ENCODE results near the gene SETDB2. TPM values are rescaled to one million over a fixed set of nuclear protein-coding genes. Genes with fewer than 3 reads are reported as not detected.

SETDB2 gene
- total and polyA plus RNA-seq, 5 donors: 5.0 to 18.6 (median 14.0) TPM

DNA sequence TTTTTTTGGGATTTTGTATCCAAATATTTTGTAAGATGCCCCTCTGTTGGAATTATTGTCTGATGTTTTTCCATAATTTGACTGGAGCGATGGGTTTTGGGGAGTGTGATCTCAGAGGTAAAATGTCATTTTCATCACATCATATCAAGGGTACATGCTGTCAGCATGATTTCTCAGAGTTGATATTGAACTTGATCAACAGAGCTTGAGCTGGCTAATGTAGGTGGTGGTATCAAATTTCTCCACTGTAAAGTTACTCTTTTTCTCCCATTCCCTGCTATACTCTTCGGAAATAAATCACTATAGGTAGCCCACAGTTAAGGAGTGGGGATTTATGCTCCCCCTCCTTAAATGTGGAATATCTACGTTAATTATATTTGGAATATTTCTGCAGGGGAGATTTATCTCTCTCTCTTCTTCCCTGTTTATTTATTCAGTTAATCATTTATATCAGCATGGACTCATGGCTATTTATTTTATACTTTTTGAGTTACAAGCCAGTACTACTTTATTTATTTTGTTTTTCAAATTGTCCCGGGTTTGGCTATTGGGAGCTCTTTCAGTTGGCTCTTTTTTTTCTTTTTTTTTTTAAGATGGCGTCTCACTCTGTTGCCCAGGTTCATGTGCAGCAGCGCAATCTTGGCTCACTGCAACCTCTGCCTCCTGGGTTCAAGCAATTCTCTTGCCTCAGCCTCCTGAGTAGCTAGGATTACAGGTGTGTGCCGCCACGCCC lies 8.8 kb downstream of the SETDB2 start:
- 96% methylated on average over 8 of the region's 8 CpGs for WGBS
- intact Hi-C loops (cut with DNase I): loop anchor here in 1 of 4 donors (10.0 kb wide), 1 partner anchor 132 kb away; the partner anchor contains the start of gene RCBTB1
- no peaks in the 10 kb centered on the region for H3K9me3 ChIP-seq (ENCODE audit: control insufficient read depth, low read length)

DNA sequence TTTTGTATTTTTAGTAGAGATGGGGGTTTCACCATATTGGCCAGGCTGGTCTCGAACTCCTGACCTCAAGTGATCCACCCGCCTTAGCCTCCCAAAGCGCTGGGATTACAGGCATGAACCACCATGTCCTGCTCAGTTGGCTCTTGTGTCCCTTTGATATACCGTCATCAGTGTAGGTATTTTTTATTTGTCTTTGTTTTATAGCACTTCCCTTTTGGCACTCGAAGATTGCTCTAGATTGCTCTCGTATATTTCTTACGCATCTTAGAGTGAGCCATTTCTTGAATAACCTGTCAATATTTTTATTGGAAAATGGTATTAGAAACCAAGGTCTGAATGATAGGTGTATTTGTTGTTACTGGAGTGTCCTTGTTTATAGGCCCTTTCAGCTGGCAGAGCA lies 9.4 kb downstream of the SETDB2 start:
- Histone ChIP-seq H3K4me3 (ENCODE audit: low read length) (no peak overlapping the region), H3K27me3 (ENCODE audit: control insufficient read depth, insufficient read depth) (no peaks in the 10 kb centered on the region), H3K4me1 (ENCODE audit: control insufficient read depth, insufficient read depth, low read length) (no peaks in the 10 kb centered on the region), H3K27ac (ENCODE audit: low read length) (no peak overlapping the region), H3K9me3 (ENCODE audit: control insufficient read depth, low read length) (no peaks in the 10 kb centered on the region)
- ATAC-seq (no peak), DNase-seq (no peak)
- intact Hi-C loops (cut with DNase I): loop anchor here in 1 of 4 donors (10.0 kb wide), 1 partner anchor 131 kb away; the partner anchor contains the start of gene RCBTB1
- WGBS: 97% methylated on average over 7 of the region's 7 CpGs

More for the DNA sequence above, 8.8 kb downstream of the SETDB2 start:
- DNase-seq (no peak), ATAC-seq (no peak)
- Histone ChIP-seq H3K4me1 (ENCODE audit: control insufficient read depth, insufficient read depth, low read length) (no peaks in the 10 kb centered on the region), H3K4me3 (ENCODE audit: low read length) (no peak overlapping the region), H3K27ac (ENCODE audit: low read length) (no peak overlapping the region), H3K27me3 (ENCODE audit: control insufficient read depth, insufficient read depth) (no peaks in the 10 kb centered on the region)

DNA sequence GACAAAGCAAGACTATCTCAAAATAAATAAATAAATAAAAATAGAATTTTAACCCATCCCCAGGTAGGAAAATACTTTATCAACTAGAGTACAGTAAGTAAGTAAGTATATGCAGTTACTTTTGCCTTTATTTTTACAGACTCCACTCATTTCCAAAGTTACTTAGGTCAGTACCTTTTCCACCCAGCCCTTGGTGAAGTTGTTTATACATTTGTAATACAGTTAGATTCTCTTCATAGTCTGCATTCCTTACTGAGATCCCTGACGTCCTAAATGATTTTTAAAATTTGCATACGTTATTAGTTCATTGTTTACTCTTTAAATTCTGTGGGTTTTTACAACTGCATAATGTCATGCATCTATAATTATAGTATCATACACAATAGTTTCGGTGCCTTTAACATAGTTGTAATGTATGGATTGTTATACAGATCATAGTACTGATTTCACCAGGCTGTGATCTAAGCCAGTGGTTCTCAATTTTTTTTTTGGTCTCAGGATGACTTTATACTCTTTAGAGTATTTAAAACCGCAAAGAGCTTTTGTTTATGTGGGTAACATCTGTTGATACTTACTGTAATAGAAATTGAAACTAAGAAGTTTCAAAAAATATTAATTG lies 10.4 kb downstream of the SETDB2 start:
- Histone ChIP-seq H3K4me1 (ENCODE audit: control insufficient read depth, insufficient read depth, low read length) (no peaks in the 10 kb centered on the region), H3K27ac (ENCODE audit: low read length) (no peak overlapping the region), H3K27me3 (ENCODE audit: control insufficient read depth, insufficient read depth) (no peaks in the 10 kb centered on the region), H3K9me3 (ENCODE audit: control insufficient read depth, low read length) (no peaks in the 10 kb centered on the region), H3K4me3 (ENCODE audit: low read length) (no peak overlapping the region)
- DNase-seq (no peak), ATAC-seq (no peak)
- intact Hi-C loops (cut with DNase I): loop anchor here in 1 of 4 donors (10.0 kb wide), 1 partner anchor 130 kb away; the partner anchor contains the start of gene RCBTB1
- WGBS: 75% methylated on average over 4 of the region's 4 CpGs

DNA sequence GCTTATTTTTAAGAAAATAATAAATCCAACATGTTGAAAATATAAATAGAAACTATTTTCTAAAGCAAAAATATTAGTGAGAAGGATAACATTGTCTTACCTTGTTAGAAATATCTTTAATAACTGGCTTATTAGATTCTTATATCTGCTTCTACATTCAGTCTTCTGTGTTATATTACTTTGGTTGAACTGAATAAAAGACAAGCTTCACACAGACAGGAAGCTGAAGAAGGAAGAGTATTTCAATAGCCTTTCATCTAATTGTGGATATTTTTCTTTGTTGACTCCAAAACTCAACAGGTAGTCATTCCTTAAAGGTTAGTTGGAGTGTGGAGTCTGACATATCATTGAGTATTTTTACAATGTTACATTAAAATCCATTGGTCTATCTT lies 10.9 kb downstream of the SETDB2 start:
- Histone ChIP-seq H3K27ac (ENCODE audit: low read length) (no peak overlapping the region), H3K9me3 (ENCODE audit: control insufficient read depth, low read length) (no peaks in the 10 kb centered on the region), H3K4me1 (ENCODE audit: control insufficient read depth, insufficient read depth, low read length) (no peaks in the 10 kb centered on the region), H3K27me3 (ENCODE audit: control insufficient read depth, insufficient read depth) (no peaks in the 10 kb centered on the region), H3K4me3 (ENCODE audit: low read length) (no peak overlapping the region)
- intact Hi-C loops (cut with DNase I): loop anchor here in 1 of 4 donors (10.0 kb wide), 1 partner anchor 130 kb away; the partner anchor contains the start of gene RCBTB1
- DNase-seq (no peak), ATAC-seq (no peak)

DNA sequence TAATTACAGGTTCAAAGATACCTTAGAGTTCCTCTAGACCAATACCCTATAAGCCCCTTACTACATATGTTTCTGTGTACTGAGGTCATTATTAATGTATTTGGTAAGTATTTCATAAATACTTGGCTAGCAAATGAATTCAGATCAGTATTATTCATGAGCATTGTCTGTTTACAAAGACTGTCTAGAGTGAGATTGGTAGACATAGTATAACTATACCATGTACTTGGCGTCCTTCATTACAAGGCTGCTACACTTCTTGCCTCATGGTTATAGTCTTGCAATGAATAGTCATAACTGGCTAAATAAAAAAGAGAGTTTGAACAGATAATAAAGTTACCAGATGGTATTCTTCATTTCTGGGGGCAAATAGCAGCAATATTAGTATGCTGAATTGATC lies 12.1 kb downstream of the SETDB2 start:
- intact Hi-C loops (cut with DNase I): loop anchor here in 1 of 4 donors (10.0 kb wide), 1 partner anchor 129 kb away; the partner anchor contains the start of gene RCBTB1
- ATAC-seq: no peak
- no peak overlapping the region for H3K27ac ChIP-seq (ENCODE audit: low read length)
- no peaks in the 10 kb centered on the region for H3K27me3 ChIP-seq (ENCODE audit: control insufficient read depth, insufficient read depth)
- no peaks in the 10 kb centered on the region for H3K9me3 ChIP-seq (ENCODE audit: control insufficient read depth, low read length)
- DNase-seq: no peak
- 94% methylated on average over 1 of the region's 1 CpG for WGBS
- H3K4me1 ChIP-seq (ENCODE audit: control insufficient read depth, insufficient read depth, low read length): no peaks in the 10 kb centered on the region
- no peak overlapping the region for H3K4me3 ChIP-seq (ENCODE audit: low read length)

DNA sequence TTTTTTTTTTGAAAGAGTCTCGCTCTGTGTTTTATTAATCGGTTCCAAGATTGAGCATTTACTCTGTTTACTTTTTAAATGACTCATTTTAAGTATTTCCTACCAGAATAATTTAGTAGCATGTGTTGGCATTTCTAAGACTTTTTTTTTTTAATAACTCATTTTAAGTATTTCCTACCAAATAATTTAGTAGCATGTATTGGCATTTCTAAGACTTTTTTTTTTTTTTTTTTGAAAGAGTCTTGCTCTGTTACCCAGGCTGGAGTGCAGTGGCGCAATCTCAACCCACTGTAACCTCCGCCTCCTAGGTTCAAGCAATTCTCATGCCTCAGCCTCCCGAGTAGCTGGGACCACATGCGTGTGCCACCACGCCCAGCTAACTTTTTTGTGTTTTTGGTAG lies 13.1 kb downstream of the SETDB2 start:
- Histone ChIP-seq H3K4me3 (ENCODE audit: low read length) (no peak overlapping the region), H3K27ac (ENCODE audit: low read length) (no peak overlapping the region), H3K4me1 (ENCODE audit: control insufficient read depth, insufficient read depth, low read length) (no peaks in the 10 kb centered on the region), H3K9me3 (ENCODE audit: control insufficient read depth, low read length) (no peaks in the 10 kb centered on the region), H3K27me3 (ENCODE audit: control insufficient read depth, insufficient read depth) (no peaks in the 10 kb centered on the region)
- ATAC-seq (no peak), DNase-seq (peak in 2 of 3 donors; percentile 15 to 66)
- WGBS: 82% methylated on average over 7 of the region's 7 CpGs
- intact Hi-C loops (cut with DNase I): loop anchor here in 1 of 4 donors (10.0 kb wide), 1 partner anchor 128 kb away; the partner anchor contains the start of gene RCBTB1

DNA sequence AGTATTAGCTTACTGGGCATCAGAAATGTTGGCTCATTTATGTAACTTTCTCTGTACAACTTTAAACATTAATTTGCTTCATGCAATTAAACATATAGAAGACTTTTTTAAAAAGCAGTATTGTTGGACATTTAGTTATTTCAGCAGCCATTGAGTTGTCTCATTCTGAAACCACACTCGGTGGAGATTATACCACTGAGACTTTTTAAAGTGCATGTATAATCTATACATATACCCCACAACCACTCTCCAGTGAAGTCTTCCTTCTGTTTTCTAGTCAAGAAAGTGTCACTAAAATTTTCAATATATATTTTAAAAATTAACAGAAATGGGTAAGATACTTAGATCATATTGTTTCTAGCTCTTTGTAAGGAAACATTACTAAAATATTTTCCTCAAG lies 15.5 kb downstream of the SETDB2 start:
- intact Hi-C loops (cut with DNase I): loop anchor here in 1 of 4 donors (10.0 kb wide), 1 partner anchor 125 kb away; the partner anchor contains the start of gene RCBTB1

DNA sequence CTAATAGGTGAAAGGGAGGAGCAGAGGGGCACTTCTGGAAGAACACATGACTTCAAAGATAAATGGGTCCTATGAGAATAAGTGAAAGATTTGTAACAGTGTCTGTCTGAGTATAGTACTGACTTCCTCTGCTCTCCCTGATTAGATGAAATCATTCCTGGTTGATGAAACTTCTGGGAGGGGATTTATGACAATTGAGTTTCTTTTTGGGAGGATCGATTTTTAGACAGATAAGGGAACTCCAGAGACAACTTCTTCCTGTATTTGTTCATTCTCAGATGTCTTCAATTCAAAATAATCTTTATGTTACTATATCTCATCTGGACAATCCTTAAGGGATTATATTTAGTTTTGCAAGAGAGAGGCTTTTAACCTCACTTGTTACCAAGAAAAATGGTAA lies 20.0 kb downstream of the SETDB2 start:
- no peaks in the 10 kb centered on the region for H3K4me1 ChIP-seq (ENCODE audit: control insufficient read depth, insufficient read depth, low read length)
- no peak overlapping the region for H3K27ac ChIP-seq (ENCODE audit: low read length)
- DNase-seq: no peak
- no peak for ATAC-seq
- no peaks in the 10 kb centered on the region for H3K27me3 ChIP-seq (ENCODE audit: control insufficient read depth, insufficient read depth)
- H3K9me3 ChIP-seq (ENCODE audit: control insufficient read depth, low read length): no peaks in the 10 kb centered on the region
- 58% methylated on average over 1 of the region's 1 CpG for WGBS
- H3K4me3 ChIP-seq (ENCODE audit: low read length): no peak overlapping the region
- intact Hi-C loops (cut with DNase I): no loop called here

More for the DNA sequence above, 15.5 kb downstream of the SETDB2 start:
- 99% methylated on average over 1 of the region's 1 CpG for WGBS
- DNase-seq (no peak), ATAC-seq (no peak)
- H3K27me3 ChIP-seq (ENCODE audit: control insufficient read depth, insufficient read depth): no peaks in the 10 kb centered on the region
- no peak overlapping the region for H3K4me3 ChIP-seq (ENCODE audit: low read length)
- H3K27ac ChIP-seq (ENCODE audit: low read length): no peak overlapping the region
- no peaks in the 10 kb centered on the region for H3K4me1 ChIP-seq (ENCODE audit: control insufficient read depth, insufficient read depth, low read length)
- no peaks in the 10 kb centered on the region for H3K9me3 ChIP-seq (ENCODE audit: control insufficient read depth, low read length)

DNA sequence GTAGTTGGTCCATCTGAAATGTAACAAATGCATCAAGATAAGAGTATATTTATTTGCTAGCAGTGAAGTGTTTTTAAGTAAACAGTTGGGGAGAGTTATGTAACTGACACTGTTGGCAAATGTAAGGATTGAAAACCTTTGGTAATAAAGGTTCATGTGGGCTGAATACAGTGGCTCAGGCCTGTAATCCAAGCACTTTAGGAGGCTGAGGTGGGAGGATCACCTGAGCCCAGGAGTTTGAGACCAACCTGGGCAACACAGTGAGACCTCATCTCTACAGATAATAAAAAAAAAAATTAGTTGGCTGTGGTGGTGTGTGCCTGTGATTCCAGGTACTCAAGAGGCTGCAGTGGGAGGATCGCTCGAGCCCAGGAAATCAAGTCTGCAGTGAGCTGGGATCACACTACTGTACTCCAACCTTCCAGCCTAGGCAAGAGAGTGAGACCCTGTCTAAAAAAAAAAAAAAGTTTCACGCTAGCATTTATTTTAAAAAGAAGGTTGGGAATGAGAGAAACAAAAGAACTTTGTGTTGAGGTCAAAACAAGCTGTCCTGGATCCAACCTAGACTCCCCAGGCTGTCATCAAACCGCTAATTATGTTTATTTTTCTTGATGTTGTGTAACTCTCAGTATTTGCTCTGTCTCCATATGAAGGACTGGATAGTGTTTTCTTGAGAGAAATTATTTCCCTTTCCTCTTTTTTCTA lies 20.7 kb downstream of the SETDB2 start:
- 83% methylated on average over 4 of the region's 4 CpGs for WGBS
- DNase-seq (no peak), ATAC-seq (peak in 1 of 2 donors; percentile 74)
- Histone ChIP-seq H3K4me1 (ENCODE audit: control insufficient read depth, insufficient read depth, low read length) (no peaks in the 10 kb centered on the region), H3K9me3 (ENCODE audit: control insufficient read depth, low read length) (no peaks in the 10 kb centered on the region), H3K27ac (ENCODE audit: low read length) (peak overlapping the region; percentile 81), H3K27me3 (ENCODE audit: control insufficient read depth, insufficient read depth) (no peaks in the 10 kb centered on the region), H3K4me3 (ENCODE audit: low read length) (no peak overlapping the region)
- intact Hi-C loops (cut with DNase I): no loop called here

DNA sequence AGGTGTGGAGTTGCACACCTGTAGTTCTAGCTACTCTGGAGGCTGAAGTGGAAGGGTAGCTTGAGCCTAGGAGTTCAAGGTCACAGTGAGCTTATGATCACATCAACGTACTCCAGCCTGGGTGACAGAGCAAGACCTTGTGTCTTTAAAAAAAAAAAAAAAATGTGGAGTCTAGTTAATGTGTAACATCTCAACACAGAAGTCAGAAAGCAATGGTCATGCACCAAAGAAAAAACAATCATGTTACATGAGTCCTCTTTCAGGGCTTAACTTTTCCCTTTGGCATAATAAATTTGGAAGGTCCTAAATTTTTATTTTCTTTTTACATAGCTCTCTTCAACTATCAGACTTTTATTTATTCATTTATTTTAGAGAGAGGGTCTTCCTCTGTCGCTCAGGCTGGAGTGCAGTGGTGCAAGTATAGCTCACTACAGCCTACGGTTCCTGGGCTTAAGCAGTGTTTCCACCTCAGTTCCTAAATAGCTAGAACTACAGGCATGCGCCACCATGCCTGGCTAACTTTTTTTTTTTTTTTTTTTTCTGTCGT lies 22.3 kb downstream of the SETDB2 start:
- H3K4me3 ChIP-seq (ENCODE audit: low read length): no peak overlapping the region
- H3K27me3 ChIP-seq (ENCODE audit: control insufficient read depth, insufficient read depth): no peaks in the 10 kb centered on the region
- 95% methylated on average over 5 of the region's 5 CpGs for WGBS
- ATAC-seq: no peak
- H3K4me1 ChIP-seq (ENCODE audit: control insufficient read depth, insufficient read depth, low read length): no peaks in the 10 kb centered on the region
- intact Hi-C loops (cut with DNase I): no loop called here
- DNase-seq: no peak
- no peak overlapping the region for H3K27ac ChIP-seq (ENCODE audit: low read length)
- no peaks in the 10 kb centered on the region for H3K9me3 ChIP-seq (ENCODE audit: control insufficient read depth, low read length)

Data from right cardiac atrium (tissue), 5 donors.